ENCODE results near the gene VLDLR.

Gene VLDLR

DNA sequence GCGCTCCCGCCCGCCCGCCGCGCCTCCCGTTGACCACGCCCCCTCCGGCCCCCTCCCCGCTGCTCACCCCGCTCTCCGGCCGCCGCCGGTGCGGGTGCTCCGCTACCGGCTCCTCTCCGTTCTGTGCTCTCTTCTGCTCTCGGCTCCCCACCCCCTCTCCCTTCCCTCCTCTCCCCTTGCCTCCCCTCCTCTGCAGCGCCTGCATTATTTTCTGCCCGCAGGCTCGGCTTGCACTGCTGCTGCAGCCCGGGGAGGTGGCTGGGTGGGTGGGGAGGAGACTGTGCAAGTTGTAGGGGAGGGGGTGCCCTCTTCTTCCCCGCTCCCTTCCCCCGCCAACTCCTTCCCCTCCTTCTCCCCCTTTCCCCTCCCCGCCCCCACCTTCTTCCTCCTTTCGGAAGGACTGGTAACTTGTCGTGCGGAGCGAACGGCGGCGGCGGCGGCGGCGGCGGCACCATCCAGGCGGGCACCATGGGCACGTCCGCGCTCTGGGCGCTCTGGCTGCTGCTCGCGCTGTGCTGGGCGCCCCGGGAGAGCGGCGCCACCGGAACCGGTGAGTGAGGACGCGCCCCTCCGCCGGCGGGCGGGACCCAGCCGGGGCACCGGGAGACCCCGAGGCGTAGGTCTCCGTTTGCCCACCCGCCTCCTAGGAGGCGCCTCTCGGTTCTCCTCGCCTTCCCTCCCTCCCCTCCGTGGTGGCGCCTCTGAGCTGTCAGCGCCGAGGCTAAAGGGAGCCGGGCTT lies at the start of gene VLDLR:
VLDLR (plus strand) TSS at position 66 of the 739 bp plus-strand sequence; CDS start at position 469, 403 bp downstream.
- peak; percentile 81 for DNase-seq (ENCODE audit: low spot score)

DNA sequence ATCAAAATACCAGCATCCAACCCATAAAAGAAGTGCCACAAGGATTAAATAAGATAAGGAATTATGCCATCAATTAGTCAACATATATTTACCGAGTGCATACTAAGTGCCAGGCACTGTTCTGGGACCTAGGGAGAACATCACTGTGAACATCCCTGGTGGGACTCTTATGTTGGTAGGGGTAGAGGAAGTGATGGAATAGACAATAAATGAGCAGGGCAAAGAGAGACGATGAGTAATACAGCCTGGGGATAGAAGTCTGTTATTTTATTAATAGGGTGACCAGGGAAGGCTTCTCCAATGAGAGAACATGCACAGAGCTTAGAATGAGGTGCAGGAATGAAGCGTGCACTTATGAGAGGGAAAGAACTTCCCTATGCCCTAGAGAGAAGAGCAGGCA lies 47.4 kb upstream of the VLDLR start:
- no peak for DNase-seq (ENCODE audit: low spot score)

DNA sequence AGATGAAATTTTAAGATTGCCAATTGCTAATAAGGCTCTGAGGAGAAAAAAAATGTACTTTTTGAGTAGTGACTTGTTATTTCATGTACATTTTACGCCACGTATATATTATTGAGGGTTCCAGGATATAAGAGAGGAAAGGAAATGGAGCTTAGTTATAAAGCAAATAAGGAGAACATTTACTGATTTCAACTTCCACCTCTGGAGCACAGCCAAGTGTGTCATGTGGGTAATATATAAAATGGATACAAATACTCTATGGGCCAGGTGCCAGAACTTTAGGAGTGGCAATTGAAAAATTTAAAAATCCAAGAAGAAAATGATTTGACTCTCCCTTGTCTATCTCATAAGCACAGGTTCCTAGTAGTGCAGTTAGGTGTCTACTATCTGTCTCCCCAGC lies 45.0 kb upstream of the VLDLR start:
- DNase-seq (ENCODE audit: low spot score), result no peak

DNA sequence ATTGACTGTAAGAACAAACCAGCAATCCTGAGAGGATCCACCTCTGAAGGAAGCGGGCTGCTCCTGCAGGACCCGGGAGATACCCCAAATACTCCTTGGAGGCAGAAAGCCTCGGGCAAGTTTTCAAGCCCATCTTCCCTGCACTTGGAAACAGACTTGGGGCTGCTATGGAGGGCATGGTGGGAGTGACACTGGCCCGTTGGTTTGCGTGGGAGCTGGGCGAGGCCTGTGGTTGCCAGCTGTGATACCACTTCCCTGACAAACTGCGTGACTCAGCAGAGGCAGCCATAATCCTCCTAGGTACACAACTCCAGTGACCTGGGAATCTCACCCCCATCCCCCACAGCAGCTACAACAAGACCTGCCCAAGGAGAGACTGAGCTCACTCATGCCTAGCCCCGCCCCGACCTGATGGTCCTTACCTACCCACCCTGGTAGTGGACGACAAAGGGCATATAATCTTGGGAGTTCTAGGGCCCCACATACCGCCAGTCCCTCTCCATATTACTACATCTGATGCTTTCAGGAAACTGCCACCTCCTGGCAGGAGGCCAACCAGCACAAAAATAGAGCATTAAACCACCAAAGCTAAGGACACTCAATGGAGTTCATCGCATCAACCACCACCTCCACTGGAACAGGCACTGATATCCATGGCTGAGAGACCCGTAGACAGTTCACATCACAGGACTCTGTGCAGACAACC lies 38.1 kb upstream of the VLDLR start:
- DNase-seq (ENCODE audit: low spot score), result no peak

DNA sequence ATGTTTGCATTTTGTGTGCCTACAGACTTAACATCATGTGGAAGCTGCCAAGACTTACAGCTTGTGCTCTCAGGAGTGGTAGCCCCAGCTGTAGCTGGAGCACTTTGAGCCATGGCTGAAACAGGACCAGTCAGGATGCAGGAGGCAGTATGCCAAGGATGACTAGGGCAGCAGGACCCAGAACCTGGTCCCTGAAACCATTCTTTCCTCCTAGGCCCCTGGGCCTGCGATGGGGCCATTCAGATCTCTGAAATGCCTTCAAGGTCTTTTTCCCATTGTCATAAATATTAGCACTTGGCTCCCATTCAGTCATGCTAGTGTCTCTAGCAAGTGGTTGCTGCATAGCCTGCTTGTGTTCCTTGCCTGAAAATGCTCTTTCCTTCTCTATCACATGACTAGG lies 29.6 kb upstream of the VLDLR start:
- no peak for DNase-seq (ENCODE audit: low spot score)

DNA sequence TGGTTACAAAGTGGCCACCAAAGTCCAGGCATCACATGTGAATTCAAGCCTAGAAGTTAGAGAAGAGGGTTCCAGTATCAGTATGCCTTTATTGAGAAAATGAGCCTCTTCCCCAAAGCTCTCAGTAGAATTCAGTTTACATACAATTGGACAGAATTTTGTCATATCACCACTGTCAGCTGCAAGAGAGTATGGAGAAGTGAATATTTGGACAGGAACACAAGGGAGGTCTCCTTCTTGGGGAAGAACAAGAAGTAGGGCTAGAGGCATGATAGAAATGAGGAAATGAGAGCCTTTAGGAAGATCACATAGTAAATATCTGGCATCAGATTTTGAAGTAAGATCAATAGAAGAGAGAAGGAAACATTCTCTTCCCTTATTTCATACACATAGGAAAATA lies 27.8 kb upstream of the VLDLR start:
- no peak for DNase-seq (ENCODE audit: low spot score)

DNA sequence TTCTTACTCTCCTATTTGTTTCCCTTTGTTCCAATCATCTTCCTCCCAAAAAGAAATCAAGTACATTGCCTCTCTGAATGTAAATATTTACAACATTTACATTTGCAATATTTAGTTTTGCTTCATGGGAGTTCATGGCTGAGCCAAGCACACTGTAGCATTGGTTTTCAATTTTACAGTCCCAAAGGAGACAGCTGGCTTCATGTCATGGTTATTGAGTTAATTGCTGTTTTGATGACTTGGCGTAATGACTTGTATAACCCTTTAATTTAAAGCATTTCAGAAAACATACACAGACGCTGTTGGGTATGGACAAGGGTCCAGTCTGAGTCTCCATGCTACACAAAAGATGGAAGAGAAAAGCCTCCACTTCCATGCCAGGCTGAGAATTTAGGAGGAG lies 25.6 kb upstream of the VLDLR start:
- no peak for DNase-seq (ENCODE audit: low spot score)

DNA sequence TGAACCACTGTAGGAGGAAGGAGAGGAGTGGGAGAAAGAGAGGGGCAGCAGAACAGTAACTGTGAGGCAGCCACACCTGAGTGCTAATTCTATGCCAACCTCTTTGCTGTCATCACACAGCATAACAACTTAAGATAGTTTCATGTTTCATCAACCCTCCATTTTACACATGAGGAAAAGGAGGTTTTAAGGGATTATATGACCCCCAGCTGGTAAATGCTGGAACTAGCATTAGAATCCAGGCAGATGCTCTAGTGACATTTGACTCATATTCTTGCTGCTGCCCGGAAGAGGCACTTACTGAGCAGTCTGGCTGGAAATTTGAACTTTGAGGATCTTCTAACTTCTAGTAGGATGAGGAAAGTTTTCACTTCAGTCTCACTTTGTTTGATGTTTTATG lies 24.1 kb upstream of the VLDLR start:
- DNase-seq (ENCODE audit: low spot score), result no peak

DNA sequence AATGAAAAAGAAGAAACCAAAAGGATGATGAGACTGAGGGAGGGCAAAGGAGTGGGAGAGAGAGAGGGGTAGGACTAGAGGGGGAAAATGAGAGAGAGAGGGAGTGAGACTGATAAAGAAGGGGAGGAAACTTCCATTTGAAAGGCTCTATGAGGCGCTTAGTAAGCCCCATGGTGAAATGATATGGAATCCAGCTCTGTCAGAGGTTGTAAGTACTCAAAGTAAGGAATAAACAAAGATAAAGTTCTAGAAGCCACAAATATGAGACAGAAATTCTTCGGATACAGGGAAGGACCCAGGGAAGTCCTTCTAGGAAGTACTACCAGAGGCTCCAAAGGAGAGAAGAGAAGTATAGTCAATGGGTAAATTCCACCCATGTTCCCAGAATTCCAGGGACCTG lies 21.7 kb upstream of the VLDLR start:
- DNase-seq (ENCODE audit: low spot score), result no peak

DNA sequence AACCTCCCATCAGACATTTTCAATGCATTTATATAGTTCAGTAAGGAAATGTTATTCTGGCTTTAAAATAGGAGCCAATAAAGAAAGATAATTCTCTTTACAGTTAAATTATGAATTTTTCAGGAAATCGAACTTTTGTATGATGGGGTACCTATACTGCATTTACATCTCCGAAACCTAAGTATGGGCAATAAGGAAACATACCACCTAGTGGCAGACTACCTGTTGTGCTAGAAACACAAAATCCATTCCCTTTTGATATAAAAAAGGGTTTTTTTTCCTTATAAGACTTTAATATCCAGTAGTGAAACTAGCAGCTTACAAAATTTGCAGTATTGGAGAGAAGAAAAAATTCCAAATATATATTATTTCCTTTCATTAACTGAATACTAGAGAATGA lies 21.3 kb upstream of the VLDLR start:
- no peak for DNase-seq (ENCODE audit: low spot score)

DNA sequence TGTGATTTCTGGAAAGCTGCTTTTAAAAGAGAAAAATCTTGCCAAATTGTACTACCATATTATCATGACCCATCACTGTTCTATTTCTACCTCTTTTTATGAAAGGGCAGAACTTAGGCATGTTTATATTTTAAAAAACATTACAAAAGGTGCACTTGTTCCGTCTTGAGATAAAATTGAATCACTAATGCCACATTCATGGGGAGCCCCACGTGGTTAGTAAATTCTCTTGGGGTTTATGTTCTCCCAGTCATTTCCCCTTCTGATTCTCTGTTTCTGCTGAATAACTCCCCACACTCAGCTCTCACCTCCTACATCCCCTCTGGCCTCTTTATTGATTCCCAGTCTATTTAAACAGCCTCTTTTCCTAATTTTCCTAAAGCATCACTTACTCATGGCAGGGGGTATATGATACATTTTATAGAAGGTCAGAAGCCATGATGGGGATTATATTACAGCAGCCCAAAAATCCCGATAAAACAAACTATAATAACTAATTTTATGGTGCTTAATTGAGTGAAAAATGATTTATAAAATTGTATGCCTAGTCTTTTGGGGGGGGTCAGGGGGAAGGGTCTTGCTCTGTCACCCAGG lies 19.7 kb upstream of the VLDLR start:
- no peak for DNase-seq (ENCODE audit: low spot score)

DNA sequence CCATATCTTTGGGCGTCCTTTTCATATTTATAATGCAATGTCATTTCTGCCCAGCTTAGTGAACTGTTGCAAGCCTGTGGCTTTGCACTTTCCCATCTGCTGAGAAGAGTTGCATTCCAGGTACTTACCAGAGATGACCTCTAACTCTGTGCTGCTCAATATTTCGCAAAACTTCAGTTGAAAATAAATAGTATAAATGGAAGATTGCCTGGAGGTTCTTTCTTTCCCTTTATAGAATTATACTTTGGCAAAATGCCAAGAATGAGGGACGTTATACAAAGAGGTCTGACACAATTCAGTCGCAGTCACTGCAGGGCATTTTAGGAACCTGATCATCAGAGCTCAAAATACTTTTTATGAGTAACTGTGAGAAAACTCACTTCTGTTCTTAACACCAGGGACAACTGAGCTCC lies 18.9 kb upstream of the VLDLR start:
- DNase-seq (ENCODE audit: low spot score), result no peak

DNA sequence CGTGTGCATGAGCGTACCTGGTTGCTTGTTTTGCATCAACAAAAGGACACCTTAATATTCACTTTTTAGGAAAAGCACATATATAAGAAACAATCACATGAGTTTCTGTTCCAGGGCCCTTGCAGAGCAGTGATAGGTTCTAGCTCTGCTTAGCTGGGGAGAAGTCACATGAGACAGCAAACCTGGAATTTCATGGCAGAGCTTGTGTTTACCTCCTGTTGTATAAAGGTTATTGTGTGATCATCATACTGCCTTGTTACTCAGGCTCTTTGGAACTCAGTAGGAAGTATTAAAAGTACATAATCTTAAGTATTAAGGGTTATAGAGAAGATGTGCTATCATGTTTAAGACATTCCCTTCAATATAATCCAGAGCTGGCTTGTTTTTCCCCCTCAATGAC lies 18.0 kb upstream of the VLDLR start:
- DNase-seq (ENCODE audit: low spot score), result no peak

DNA sequence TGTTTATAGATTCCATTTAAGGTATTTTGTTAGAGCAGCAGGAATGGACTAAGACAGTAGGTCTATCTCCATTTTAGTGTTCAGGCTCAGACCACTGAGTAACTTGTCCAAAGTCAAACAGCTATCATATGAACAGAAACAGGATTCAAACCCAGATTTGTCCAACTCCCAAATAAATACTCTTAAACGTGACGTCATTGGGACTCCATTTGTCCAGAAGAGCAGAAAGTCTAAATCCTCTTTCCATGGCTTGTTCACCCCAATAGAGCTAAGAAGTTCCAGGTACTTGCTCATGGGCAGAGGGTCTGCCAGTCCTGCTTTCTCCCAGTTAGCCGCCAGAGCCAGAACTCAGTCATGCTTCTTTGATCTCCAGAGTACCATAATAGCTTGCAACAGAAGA lies 16.3 kb upstream of the VLDLR start:
- DNase-seq (ENCODE audit: low spot score), result no peak

DNA sequence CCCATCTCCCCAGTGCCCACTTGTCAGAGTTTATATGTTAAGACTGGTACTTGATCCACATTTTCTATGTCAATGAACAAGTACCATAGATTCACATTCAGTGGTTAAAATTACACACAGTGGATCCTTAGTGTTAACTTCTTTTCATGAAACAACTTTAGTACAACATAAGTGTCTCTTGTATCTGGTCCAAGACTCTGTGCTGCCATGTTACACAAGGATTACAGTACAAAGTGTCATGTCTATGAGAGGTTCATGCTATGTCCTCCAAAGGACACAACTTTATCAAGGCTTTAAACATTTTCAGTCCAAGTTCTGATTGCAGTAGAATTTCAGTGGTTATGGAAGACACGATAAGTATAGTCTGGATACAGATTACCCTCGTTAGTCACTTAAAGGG lies 13.3 kb upstream of the VLDLR start:
- DNase-seq (ENCODE audit: low spot score), result no peak

DNA sequence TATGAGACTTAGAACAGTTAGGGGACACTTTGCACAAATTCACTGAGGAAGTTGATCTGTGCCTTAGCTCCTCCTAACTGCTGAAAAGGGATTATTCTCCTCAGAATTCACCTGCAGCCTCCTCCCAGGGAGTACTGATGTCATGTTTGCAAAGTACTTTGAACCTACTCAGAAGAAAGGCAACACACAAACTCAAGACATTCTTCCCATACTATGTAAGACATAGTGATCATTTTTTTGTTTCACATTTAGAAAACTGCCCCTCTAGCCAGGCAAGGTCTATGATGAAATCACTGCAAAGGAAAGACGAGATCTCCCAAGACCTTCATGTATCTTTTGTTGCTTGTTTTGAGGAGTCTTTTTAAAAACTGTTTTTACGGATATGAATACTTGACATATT lies 10.6 kb upstream of the VLDLR start:
- DNase-seq (ENCODE audit: low spot score), result no peak

DNA sequence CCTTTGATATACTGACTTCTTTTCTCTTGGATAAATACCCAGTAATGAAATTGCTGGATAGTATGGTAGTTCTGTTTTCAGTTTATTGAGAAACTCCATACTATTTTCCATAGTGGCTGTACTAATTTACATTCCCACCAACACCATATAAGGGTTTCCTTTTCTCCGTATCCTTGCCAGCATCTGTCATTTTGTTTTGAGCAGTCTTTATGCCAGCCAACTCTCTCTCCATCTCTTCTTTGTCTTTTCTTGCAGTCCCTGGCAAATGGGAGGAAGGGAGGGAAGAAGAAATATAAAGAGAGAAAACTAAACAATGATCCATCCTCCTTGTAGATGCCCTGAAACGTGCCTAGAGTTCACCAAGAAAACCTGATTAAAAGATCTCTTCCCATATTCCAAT lies 9.6 kb upstream of the VLDLR start:
- no peak for DNase-seq (ENCODE audit: low spot score)

DNA sequence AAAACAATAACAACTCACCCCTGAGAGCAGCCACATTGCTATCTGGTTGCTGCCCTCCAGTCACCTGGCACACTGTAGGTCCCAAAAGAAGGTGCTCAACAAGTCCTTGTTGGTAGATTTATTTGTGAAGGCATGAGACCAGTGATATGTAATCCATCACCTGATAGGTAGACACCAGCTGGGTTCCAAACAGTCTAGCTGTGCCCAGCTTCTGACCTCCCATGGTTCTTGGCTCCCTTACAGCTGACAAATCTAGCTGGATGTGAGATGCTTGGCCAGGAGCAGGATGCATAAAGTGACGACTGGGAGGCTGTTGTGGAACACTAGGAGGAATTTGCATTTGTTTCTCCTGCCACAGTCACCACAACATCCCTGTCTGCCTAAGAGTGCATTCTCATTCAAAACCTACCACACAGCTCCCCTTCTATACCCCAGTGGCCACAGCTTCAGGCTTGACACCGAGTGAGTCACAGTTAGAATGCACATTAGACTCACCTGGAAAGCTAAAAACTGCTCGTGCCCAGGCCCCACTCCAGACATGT lies 7.8 kb upstream of the VLDLR start:
- DNase-seq (ENCODE audit: low spot score), result no peak

DNA sequence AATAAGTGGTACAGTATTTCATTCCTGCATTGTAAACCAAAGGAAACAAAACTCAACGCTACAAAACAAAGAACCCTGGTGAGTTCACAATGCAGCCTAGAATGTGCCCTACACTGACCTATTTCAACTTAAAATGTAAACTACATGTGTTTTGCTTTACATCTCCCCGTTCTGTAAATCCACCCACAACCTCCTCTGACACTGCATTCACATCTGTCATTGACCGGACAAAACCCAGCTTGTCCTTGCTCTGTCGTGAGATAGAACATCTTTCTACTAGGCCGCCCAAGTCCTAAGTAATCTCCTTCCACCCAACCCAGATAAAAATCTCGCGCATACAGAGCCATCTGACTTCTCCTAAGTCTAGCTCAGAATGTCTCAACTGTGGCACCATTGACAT lies 6.1 kb upstream of the VLDLR start:
- DNase-seq (ENCODE audit: low spot score), result no peak

DNA sequence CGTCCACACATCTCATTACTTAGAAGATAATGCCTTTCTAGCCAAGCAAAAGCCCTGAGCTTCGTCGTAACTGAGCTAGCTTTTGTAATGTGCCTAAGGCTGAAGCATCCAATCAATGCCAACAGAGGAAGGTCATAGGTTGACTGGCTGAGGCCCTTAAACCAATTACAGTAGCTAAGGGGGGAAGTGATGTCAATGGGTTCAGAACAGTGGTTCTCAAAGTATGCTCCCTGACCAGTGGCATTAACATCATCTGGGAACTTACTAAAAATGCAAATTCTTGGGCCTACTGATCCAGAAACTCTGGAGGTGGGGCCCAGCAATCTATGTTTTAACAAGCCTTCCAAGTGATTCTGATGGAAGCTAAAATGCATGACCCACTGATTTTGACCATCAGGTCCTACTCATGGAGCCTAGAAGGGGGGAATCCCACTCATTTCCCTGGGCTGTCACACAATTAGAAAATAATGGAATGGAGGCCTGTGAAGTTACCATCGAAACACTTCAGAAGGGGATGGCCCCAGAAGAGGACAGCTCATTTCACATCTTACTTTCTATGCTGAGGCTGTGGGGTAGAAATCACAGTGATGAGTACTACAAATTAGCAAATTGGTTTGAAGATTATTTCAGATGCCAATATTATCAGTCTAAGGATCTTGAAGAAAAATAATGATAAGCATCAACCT lies 4.8 kb upstream of the VLDLR start:
- DNase-seq (ENCODE audit: low spot score), result no peak

DNA sequence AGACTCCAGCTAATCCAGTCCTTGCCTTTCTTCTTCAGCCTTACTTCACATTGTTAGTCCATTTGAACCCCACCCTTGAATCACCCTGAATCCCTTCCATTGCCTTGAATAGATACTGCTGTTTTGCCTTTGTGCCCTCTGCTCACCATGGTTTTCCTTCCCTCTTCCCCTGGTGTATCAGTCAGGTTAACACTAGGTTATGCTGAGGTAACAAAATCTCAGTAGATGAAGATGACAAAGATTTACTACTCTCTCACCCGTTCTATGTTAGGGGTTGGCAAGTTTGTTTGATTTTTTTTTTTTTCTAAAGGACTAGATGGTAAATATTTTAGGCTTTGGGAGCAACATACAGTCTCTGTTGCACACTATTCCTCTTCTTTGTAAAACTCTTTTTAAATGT lies 3.3 kb upstream of the VLDLR start:
- no peak for DNase-seq (ENCODE audit: low spot score)

DNA sequence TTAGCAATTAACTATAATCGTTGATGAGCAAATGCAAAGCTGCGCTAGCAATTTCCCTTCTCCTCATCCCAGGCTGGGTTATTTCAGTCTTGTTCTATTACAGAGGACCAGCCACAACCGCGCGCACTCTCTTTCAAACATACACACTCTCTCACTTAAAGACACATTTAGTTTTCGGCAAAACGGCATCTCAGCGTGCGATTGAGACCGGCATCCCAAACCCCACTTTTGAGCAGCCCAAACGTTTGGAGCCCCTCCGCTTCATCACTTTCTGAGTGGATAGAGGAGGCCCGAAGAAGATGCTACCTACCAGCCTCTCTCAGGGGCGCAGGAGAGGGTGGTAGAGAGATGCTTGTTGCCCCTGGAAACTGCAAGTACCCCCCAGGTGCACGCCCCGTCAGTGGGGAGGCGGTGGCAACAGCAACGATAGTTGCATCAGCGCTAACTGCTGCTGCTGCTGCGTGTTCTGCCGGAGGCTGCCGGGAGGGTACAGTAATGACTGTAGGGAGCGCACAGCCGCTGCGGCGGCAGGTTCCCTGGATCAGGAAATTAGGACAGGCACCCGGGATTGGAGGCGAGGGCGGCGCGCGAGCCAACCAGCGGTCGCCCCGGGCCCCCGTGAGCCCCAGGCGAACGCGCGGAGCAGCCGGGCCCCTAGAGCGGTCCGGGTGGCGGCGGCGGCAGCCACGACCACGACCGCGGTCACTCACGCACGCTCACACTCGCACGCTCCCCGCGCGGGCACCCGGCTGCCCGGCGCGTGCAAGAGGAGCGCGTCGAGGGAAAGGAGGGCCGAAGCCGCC lies 467 bp upstream of the VLDLR start:
- peak; percentile 82 for DNase-seq (ENCODE audit: low spot score)

Measured in left forelimb (tissue), 1 donor.